Choroid plexus epithelial cell (primary cell): ENCODE data around the gene LDHB.
"Not testable (repeated sequence)": the region's sequence is repeated elsewhere in the genome, so short reads cannot be mapped to it uniquely, and the experiment has no call there.

ENCODE experiments used
- DNase-seq: peaks from one replicate; pipeline ENCODE4 v3.0.0-alpha.2; 2010; ENCODE audit warnings: low read depth
- H3K4me3 ChIP-seq: 2 replicates; pipeline ENCODE4 v1.5.1; 2011; ENCODE audit warnings: low read depth, mild to moderate bottlenecking, control low read depth, low read length, moderate library complexity
- TF ChIP-seq, protein P1 (sequence below): conservative IDR thresholded peaks from 2 replicates; pipeline ENCODE4 v1.5.1; 2011; ENCODE audit warnings: low read depth, mild to moderate bottlenecking, control low read depth, inconsistent platforms, low read length, moderate library complexity

The LDHB gene

GRCh38 chr12:21676776-21677175 is 19.1 kb upstream of the LDHB start:
- H3K4me3 ChIP-seq: no peak overlapping the region
- TF ChIP-seq, protein P1, sequence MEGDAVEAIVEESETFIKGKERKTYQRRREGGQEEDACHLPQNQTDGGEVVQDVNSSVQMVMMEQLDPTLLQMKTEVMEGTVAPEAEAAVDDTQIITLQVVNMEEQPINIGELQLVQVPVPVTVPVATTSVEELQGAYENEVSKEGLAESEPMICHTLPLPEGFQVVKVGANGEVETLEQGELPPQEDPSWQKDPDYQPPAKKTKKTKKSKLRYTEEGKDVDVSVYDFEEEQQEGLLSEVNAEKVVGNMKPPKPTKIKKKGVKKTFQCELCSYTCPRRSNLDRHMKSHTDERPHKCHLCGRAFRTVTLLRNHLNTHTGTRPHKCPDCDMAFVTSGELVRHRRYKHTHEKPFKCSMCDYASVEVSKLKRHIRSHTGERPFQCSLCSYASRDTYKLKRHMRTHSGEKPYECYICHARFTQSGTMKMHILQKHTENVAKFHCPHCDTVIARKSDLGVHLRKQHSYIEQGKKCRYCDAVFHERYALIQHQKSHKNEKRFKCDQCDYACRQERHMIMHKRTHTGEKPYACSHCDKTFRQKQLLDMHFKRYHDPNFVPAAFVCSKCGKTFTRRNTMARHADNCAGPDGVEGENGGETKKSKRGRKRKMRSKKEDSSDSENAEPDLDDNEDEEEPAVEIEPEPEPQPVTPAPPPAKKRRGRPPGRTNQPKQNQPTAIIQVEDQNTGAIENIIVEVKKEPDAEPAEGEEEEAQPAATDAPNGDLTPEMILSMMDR: no peak
- DNase-seq: no peak

DNA sequence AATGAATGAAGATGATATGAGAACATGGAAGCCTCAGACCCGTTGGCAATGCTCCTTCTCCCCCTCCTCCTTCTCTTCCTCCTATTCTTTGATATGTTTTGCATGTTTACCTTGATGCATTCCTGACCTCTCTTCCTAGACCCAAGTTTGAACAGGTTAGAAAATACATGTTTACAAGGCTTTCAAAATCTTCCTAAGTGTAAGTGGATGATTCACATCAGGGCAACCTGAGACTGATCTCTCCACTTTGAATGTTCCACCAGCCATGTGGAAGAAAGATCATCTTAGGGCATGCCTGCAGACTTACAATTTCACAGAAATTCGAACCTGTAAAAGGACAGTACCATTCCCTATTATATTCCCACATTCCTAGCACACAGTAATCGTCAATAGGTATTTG is 18.0 kb upstream of the LDHB start:
- H3K4me3 ChIP-seq: no peak overlapping the region
- TF ChIP-seq, protein P1: no peak
- DNase-seq: no peak

- H3K4me3 ChIP-seq: no peak overlapping the region
- TF ChIP-seq, protein P1: no peak
- DNase-seq: no peak
Measured at GRCh38 chr12:21675096-21675495, 17.5 kb upstream of the LDHB start.

DNA sequence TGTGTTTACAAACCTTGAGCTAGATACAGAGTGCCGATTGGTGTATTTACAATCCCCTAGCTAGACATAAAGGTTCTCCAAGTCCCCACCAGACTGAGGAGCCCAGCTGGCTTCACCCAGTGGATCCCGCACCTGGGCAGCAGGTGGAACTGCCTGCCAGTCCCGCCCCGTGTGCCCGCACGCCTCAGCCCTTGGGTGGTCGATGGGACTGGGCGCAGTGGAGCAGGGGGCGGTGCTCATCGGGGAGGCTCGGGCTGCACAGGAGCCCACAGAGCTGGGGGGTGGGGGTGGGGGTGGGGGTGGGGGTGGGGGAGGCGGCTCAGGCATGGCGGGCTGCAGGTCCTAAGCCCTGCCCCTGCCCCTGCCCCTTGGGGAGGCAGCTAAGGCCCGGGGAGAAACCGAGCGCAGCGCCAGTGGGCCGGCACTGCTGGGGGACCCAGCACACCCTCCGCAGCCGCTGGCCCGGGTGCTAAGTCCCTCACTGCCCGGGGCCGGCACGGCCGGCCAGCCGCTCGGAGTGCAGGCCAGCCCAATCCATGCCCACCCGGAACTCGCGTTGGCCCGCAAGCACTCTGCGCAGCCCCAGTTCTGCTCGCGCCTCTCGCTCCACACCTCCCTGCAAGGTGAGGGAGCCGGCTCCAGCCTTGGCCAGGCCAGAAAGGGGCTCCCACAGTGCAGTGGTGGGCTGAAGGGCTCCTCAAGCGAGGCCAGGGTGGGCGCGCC is 16.3 kb upstream of the LDHB start:
- not testable (repeated sequence) for H3K4me3 ChIP-seq, DNase-seq

- no peak overlapping the region for H3K4me3 ChIP-seq
- DNase-seq: no peak
- TF ChIP-seq, protein P1: no peak
Measured at GRCh38 chr12:21672146-21672545, 14.5 kb upstream of the LDHB start.

DNA sequence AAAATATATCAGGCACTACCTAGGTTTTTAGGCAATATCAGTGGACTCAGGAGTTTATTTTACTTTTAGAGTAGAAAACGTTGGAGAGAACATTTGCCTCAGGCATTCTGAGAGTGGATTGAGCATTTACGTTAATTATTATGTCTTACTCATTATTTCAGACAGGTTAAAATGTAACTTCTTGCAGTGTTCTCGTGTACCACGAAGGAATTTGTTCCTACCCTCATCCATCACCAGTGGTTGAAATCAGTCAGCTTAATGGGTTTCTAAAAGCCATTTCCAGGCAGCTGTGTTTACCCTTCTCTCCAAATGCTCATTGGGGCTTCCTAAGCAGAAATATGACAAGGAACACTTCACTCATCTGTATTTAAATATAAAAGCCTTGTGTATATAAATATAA is 9.1 kb upstream of the LDHB start:
- no peak overlapping the region for H3K4me3 ChIP-seq
- DNase-seq: no peak
- TF ChIP-seq, protein P1: no peak

GRCh38 chr12:21665816-21666215 is 8.2 kb upstream of the LDHB start:
- TF ChIP-seq, protein P1: no peak
- no peak overlapping the region for H3K4me3 ChIP-seq
- DNase-seq: no peak
